GM18519 (cell line): ENCODE results near the gene MIX23.

ENCODE experiments used
- ATAC-seq: cut with Tn5 transposase; IDR thresholded peaks from one replicate; pipeline ENCODE4 v1.9.1; 2021; ENCODE audit warnings: mild to moderate bottlenecking, moderate library complexity; ENCODE audit not compliant: unreplicated experiment, low FRiP score

The MIX23 gene

GRCh38 chr3:122382888-122383666 is at the start of gene MIX23:
MIX23 (minus strand) TSS chr3:122383231; CDS start chr3:122383224, 7 bp downstream.
- no peak for ATAC-seq

DNA sequence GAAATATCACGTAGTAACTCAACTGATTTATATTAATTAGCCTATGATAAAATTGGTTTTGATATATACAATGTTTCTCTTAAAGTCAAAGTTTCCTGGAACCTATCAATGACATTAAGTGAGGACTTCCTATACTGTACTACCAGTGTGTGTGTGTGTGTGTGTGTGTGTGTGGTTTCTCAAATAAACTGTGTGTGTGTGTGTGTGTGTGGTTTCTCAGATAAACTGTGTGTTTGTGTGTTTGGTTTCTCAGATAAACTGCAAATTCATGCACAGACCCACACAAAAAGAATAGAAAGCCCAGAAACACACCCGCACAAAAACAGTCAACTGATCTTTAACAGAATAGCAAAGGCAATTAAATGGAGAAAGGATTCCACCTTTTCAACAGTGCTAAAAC is 47.3 kb upstream of the MIX23 start:
- ATAC-seq = no peak

DNA sequence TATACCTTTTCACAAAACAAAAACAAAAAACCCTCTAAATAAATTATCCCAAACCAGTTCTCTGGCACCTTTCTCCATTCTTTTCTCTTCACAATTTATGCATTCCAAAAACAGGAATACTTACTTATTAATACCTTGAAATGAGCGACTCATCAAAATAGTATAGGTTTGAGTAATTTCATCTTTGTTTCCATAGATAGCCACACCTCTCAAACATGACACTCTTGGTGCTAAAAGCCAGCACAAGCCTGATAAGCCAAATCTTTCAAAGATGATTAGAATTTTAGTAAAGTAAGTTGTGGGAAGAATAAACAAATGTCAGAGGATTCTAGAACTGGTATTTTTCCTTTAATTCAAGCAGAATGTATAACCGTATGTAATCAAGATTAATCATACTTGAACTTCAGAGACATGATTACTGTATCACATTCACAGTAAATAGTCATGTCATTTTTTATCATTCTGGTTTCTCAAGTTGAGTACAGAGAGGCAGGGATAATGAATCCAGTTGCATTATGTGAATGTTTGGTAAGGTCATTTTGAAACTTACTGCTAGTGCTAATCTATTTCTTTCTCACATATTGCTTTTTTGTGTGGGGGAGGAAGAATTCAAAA is 44.9 kb upstream of the MIX23 start:
- ATAC-seq = no peak

DNA sequence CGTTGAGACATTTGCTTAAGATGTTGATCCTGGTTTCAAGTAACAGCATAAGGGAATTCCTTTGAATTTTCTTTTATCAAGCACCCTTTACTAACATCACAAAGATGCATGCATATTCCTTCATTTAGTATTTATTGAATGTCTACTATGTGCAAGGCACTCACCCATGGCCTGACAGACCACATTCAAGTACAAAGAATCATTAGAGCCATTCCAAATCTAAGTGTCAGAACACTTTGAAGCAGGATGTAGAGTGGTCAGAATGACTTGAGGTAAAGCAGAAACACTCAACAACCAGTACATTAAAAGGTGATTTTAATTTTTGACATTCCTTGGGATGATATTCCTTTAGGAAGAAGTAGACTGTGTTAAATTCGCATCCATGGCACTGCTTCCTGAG is 38.8 kb upstream of the MIX23 start:
- no peak for ATAC-seq

- no peak for ATAC-seq
Measured at GRCh38 chr3:122421101-122421500, 38.1 kb upstream of the MIX23 start.

DNA sequence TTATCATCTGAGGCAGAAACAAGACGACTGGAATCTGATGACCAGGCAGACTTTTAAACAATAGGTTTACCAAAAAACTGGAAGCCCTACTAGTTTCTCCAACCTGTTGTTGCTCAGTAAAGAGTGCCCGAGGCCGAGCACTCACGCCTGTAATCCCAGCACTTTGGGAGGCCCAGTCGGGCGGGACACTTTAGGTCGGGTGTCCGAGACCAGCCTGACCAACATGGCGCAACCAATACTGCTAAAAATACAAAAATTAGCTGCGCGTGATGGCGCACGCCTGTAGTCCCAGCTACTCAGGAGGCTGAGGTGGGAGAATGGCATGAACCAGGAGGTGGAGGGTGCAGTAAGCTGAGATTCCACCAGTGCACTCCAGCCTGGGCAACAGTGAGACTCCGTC is 33.9 kb upstream of the MIX23 start:
- no peak for ATAC-seq

GRCh38 chr3:122415762-122416654 is 33.0 kb upstream of the MIX23 start, which contains the start of gene WDR5B:
WDR5B (minus strand) TSS chr3:122416062; CDS start chr3:122415528, 534 bp downstream.
- peak; percentile 79 for ATAC-seq

- ATAC-seq = peak; percentile 46
Measured at GRCh38 chr3:122415104-122415744, 32.2 kb upstream of the MIX23 start.

DNA sequence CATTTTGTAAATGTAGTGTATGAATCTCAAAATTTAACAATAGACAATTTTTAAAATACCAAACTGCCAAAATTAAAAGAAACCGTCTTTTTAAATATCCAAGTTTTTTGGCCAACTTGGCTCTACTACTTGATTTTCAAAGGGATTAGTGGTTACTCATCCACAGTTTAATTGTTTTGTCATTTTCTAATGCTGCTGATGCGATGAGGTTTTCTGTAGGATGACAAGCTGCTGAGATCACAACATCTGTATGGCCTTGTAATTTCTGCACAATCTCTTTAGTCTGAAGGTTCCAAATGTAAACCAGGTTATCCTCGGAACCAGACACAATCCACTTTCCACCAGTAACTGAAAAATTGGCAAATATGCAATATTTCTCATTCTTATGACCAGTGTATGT is 31.4 kb upstream of the MIX23 start:
- ATAC-seq = no peak

- ATAC-seq = no peak
Measured at GRCh38 chr3:122410639-122411038, 27.6 kb upstream of the MIX23 start.

DNA sequence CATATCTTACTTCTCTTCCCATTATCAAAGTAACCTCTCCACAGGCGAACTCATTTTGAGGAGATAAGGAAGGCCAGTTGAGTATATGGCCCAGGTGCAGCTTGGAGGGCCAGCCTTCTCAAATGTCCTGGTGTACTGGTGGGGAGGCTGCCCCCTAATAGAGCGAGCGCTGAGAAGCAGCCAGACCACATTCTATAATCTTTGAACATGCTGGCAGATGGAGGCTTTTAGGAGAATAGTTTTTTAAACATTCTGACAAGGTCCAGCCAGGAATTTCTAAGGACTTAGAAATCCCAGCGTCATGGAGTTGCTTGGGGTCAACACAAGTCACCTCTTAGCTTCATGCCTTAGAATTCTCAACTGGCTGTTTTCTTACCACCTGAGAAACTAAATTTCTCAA is 27.1 kb upstream of the MIX23 start:
- ATAC-seq = no peak

- no peak for ATAC-seq
Measured at GRCh38 chr3:122409446-122409845, 26.4 kb upstream of the MIX23 start.

GRCh38 chr3:122407946-122408345 is 24.9 kb upstream of the MIX23 start:
- ATAC-seq = no peak

DNA sequence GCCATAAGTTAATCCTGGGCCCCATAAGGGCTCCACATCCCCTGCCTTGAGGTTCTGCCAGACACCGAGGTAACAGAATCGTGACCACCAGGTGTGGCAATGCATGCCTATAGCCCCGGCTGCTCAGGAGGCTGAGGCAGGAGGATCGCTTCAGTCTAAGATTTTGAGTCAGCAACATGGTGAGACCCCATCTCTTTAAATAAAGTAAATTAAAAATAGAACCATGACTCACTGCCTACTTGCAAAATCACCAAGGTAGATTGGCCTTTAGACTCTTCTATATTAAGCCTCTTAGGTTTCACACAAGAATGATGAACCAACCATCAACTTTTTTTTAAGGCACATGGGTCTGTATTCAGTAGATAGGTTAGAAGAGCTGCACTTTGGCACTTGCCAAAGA is 23.2 kb upstream of the MIX23 start:
- no peak for ATAC-seq

GRCh38 chr3:122405015-122405414 is 22.0 kb upstream of the MIX23 start:
- ATAC-seq = no peak

GRCh38 chr3:122403489-122403888 is 20.5 kb upstream of the MIX23 start:
- ATAC-seq = no peak

DNA sequence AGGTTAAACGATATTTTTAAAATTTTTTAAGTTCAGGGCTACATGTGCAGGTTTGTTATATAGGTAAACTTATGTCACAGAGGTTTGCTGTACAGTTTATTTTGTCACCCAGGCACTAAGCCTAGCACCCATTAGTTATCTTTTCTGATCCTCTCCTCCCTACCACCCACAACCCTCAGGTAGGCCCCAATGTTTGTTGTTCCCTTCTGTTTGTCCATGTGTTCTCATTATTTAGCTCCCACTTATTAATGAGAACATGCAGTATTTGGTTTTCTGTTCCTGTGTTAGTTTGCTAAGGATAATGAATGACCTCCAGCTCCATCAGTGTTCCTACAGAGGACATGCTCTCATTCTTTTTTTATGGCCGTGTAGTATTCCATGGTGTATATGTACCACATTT is 15.9 kb upstream of the MIX23 start:
- no peak for ATAC-seq

GRCh38 chr3:122397201-122397600 is 14.2 kb upstream of the MIX23 start:
- ATAC-seq = no peak

- ATAC-seq = no peak
Measured at GRCh38 chr3:122396511-122396910, 13.5 kb upstream of the MIX23 start.

DNA sequence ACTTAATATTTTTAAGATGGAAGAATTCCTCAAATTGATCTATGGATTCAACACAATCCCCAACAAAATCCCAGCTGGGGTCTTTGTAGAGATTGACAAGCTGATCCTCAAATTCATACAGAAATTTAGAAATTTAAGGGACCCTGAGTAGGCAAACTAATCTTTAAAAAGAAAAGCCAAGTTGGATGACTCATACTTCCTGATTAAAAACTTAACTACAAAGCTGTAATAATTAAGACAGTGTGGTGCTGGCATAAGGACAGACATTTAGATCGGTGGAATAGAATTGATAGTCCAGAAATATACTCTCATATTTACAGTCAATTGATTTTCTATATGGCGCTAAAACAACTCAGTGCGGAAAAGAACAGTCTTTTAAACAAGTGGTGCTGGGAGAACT is 12.6 kb upstream of the MIX23 start:
- no peak for ATAC-seq

DNA sequence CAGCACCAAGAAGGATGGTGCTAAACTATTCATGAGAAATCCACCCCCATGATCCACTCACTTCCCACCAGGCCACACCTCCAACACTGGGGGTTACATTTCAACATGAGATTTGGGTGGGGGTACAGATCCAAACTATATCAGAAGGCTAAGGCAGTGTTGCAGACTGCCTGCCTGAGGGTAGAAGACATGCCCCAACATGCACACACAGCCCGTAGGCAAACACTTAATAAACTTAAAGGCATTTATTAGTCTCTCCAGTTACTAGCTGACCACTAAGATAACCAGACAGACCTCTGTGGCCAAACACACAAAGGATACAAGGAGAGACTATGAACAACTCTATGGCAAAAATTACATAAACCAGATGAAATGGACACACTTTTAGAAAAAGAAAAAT is 11.1 kb upstream of the MIX23 start:
- no peak for ATAC-seq
